MM.1S (cell line): ENCODE results near the gene CELA2A.

Experiments used
- DNase-seq: peaks from one replicate; pipeline ENCODE4 v3.0.0-alpha.2; 2015
- H2AFZ ChIP-seq: fragments of 300-600 bp; sonication (generic); 2 replicates; pipeline ENCODE4 v1.6.0; 2016; ENCODE audit warnings: antibody characterized with exemption, low read length
- H3F3A ChIP-seq: fragments of 300-600 bp; sonication (generic); 2 replicates; pipeline ENCODE4 v1.6.1; 2016; ENCODE audit warnings: mild to moderate bottlenecking, antibody characterized with exemption, low read length, moderate library complexity, mixed read lengths; ENCODE audit not compliant: insufficient read depth
- H3K27ac ChIP-seq: fragments of 300-600 bp; sonication (generic); 2 replicates; pipeline ENCODE4 v1.5.1; 2016; ENCODE audit warnings: mild to moderate bottlenecking, low read length
- H3K27me3 ChIP-seq: fragments of 300-600 bp; sonication (generic); replicated peaks from 2 replicates; pipeline ENCODE4 v1.6.0; 2016; ENCODE audit warnings: low read length; ENCODE audit not compliant: insufficient read depth
- H3K36me3 ChIP-seq: fragments of 300-600 bp; sonication (generic); replicated peaks from 2 replicates; pipeline ENCODE4 v1.6.1; 2016; ENCODE audit warnings: mild to moderate bottlenecking, low read length, mixed read lengths; ENCODE audit not compliant: insufficient read depth
- H3K4me1 ChIP-seq: fragments of 300-600 bp; sonication (generic); 2 replicates; pipeline ENCODE4 v1.6.1; 2016; ENCODE audit warnings: low read length, mixed read lengths
- H3K4me2 ChIP-seq: fragments of 300-600 bp; sonication (generic); 2 replicates; pipeline ENCODE4 v1.6.0; 2016; ENCODE audit warnings: low read depth, low read length
- H3K4me3 ChIP-seq: fragments of 300-600 bp; sonication (generic); 2 replicates; pipeline ENCODE4 v1.5.1; 2016; ENCODE audit warnings: low read length, mixed read lengths
- H3K79me2 ChIP-seq: fragments of 300-600 bp; sonication (generic); 2 replicates; pipeline ENCODE4 v1.6.1; 2016; ENCODE audit warnings: mixed run types, low read length, mixed read lengths
- H3K9ac ChIP-seq: fragments of 300-600 bp; sonication (generic); 2 replicates; pipeline ENCODE4 v1.6.1; 2016; ENCODE audit warnings: low read length, mixed read lengths
- H3K9me2 ChIP-seq: fragments of 300-600 bp; sonication (generic); replicated peaks from 2 replicates; pipeline ENCODE4 v1.6.1; 2016; ENCODE audit warnings: mild to moderate bottlenecking, low read length, mixed read lengths; ENCODE audit not compliant: insufficient read depth
- H3K9me3 ChIP-seq: fragments of 300-600 bp; sonication (generic); replicated peaks from 2 replicates; pipeline ENCODE4 v1.6.1; 2016; ENCODE audit warnings: mild to moderate bottlenecking, low read length, mixed read lengths; ENCODE audit not compliant: insufficient read depth
- H4K20me1 ChIP-seq: fragments of 300-600 bp; sonication (generic); 2 replicates; pipeline ENCODE4 v1.6.1; 2016; ENCODE audit warnings: mild to moderate bottlenecking, low read length, moderate library complexity, mixed read lengths; ENCODE audit not compliant: insufficient read depth
- CTCF ChIP-seq: fragments of 300-600 bp; sonication (generic); IDR thresholded peaks from 2 replicates; pipeline ENCODE4 v1.5.1; 2016; ENCODE audit warnings: antibody characterized with exemption, low read length, mixed read lengths
- EZH2 ChIP-seq: fragments of 300-600 bp; sonication (generic); optimal IDR thresholded peaks from 2 replicates; pipeline ENCODE3; 2017; ENCODE audit warnings: low read depth, mild to moderate bottlenecking, antibody characterized with exemption, low read length, mixed read lengths
- EZH2phosphoT487 ChIP-seq: fragments of 300-600 bp; sonication (generic); IDR thresholded peaks from 2 replicates; pipeline ENCODE4 v1.6.1; 2018; ENCODE audit warnings: antibody characterized with exemption, low read length

The CELA2A gene

GRCh38 chr1:15449567-15449966, 7.0 kb upstream of the CELA2A start:
- TF ChIP-seq EZH2 (no peak), CTCF (no peak), EZH2phosphoT487 (no peak)
- no peaks in the 10 kb centered on the region for H3F3A ChIP-seq
- peaks cover 8% of the 10 kb centered on the region; the same call in 1 of the 2 replicates for H3K27me3 ChIP-seq
- no peaks in the 10 kb centered on the region for H3K79me2 ChIP-seq
- H3K4me1 ChIP-seq = no peaks in the 10 kb centered on the region
- no peaks in the 10 kb centered on the region for H3K9me3 ChIP-seq
- H3K9me2 ChIP-seq = no peaks in the 10 kb centered on the region
- no peak for DNase-seq
- H3K4me3 ChIP-seq = no peak overlapping the region
- no peaks in the 10 kb centered on the region for H4K20me1 ChIP-seq
- H3K4me2 ChIP-seq = no peak overlapping the region
- no peak overlapping the region for H3K9ac ChIP-seq
- no peak overlapping the region for H3K27ac ChIP-seq
- H3K36me3 ChIP-seq = no peaks in the 10 kb centered on the region
- no peak overlapping the region for H2AFZ ChIP-seq

GRCh38 chr1:15451014-15451722, 5.4 kb upstream of the CELA2A start:
- Histone ChIP-seq H3K4me2 (no peak overlapping the region), H3K36me3 (no peaks in the 10 kb centered on the region), H3K27me3 (peaks cover 8% of the 10 kb centered on the region; the same call in 1 of the 2 replicates), H3K9me3 (no peaks in the 10 kb centered on the region), H3K4me3 (no peak overlapping the region), H3K9me2 (no peaks in the 10 kb centered on the region), H4K20me1 (no peaks in the 10 kb centered on the region), H2AFZ (no peak overlapping the region), H3K79me2 (no peaks in the 10 kb centered on the region), H3K4me1 (peaks cover 6% of the 10 kb centered on the region; the same call in 1 of the 2 replicates), H3K27ac (no peak overlapping the region), H3F3A (peaks cover 5% of the 10 kb centered on the region; the same call in 1 of the 2 replicates), H3K9ac (no peak overlapping the region)
- no peak for TF ChIP-seq EZH2phosphoT487
- TF ChIP-seq EZH2 = no peak
- TF ChIP-seq CTCF = no peak
- DNase-seq = no peak

- Histone ChIP-seq H3K9me3 (no peaks in the 10 kb centered on the region), H3K4me2 (no peak overlapping the region), H3K4me3 (no peak overlapping the region), H3K9me2 (no peaks in the 10 kb centered on the region), H4K20me1 (no peaks in the 10 kb centered on the region), H3K9ac (no peak overlapping the region), H3K27me3 (peaks cover 3% of the 10 kb centered on the region; the same call in 1 of the 2 replicates), H3K27ac (no peak overlapping the region), H3K4me1 (peaks cover 6% of the 10 kb centered on the region; the same call in 1 of the 2 replicates), H2AFZ (no peak overlapping the region), H3F3A (peaks cover 5% of the 10 kb centered on the region; the same call in 1 of the 2 replicates), H3K36me3 (no peaks in the 10 kb centered on the region), H3K79me2 (no peaks in the 10 kb centered on the region)
- TF ChIP-seq EZH2phosphoT487 (no peak), CTCF (no peak), EZH2 (no peak)
- no peak for DNase-seq
These were observed 4.3 kb upstream of the CELA2A start for GRCh38 chr1:15452216-15452615.
